AG09319 (cell line): ENCODE measurements around the gene PLXNB2.

Experiments used
- DNase-seq: peaks from one replicate; pipeline ENCODE4 v3.0.0-alpha.2; 2010; ENCODE audit warnings: low read depth; ENCODE audit errors: extremely low read depth
- CTCF ChIP-seq: IDR thresholded peaks from 2 replicates; pipeline ENCODE4 v1.5.1; 2011; ENCODE audit warnings: low read depth, mild to moderate bottlenecking, inconsistent platforms, low read length, moderate library complexity

The PLXNB2 gene

GRCh38 chr22:50293441-50294318 is 13.8 kb downstream of the PLXNB2 start:
- no peak for TF ChIP-seq CTCF
- no peak for DNase-seq

GRCh38 chr22:50292643-50293440 is 14.6 kb downstream of the PLXNB2 start:
- TF ChIP-seq CTCF: no peak
- no peak for DNase-seq

- no peak for DNase-seq
- no peak for TF ChIP-seq CTCF
Observed at GRCh38 chr22:50289942-50290630, 17.4 kb downstream of the PLXNB2 start.

- no peak for TF ChIP-seq CTCF
- DNase-seq: no peak
Observed at GRCh38 chr22:50289151-50289941, 18.1 kb downstream of the PLXNB2 start.

- TF ChIP-seq CTCF: no peak
- no peak for DNase-seq
Observed at GRCh38 chr22:50287731-50288130, 19.7 kb downstream of the PLXNB2 start.

- TF ChIP-seq CTCF: no peak
- DNase-seq: no peak
Observed at GRCh38 chr22:50286701-50287318, 20.6 kb downstream of the PLXNB2 start.
